ENCODE results near the gene ZNF728.
"Not testable (repeated sequence)": the region's sequence is repeated elsewhere in the genome, so short reads cannot be mapped to it uniquely, and the experiment has no call there.

The ZNF728 gene

GRCh38 chr19:23002690-23003422 is at the start of gene ZNF728:
TSS of gene ZNF728 (minus strand) at chr19:23003176. CDS start at chr19:23003030, 146 bp downstream.
- no peak for DNase-seq

GRCh38 chr19:23052349-23052748 is 49.4 kb upstream of the ZNF728 start:
- DNase-seq = no peak

GRCh38 chr19:23049256-23049655 is 46.3 kb upstream of the ZNF728 start:
- DNase-seq = no peak

GRCh38 chr19:23046743-23047142 is 43.8 kb upstream of the ZNF728 start:
- no peak for DNase-seq

- DNase-seq = no peak
These were observed 30.7 kb upstream of the ZNF728 start for GRCh38 chr19:23033721-23034120.

- no peak for DNase-seq
These were observed 12.7 kb upstream of the ZNF728 start for GRCh38 chr19:23015660-23016059.

GRCh38 chr19:22994957-22995356 is 8.0 kb downstream of the ZNF728 start:
- DNase-seq = not testable (repeated sequence)

- DNase-seq = no peak
These were observed 26.7 kb downstream of the ZNF728 start for GRCh38 chr19:22976248-22976647.

- not testable (repeated sequence) for DNase-seq
These were observed 27.3 kb downstream of the ZNF728 start for GRCh38 chr19:22975546-22976136.

- DNase-seq = no peak
These were observed 57.4 kb downstream of the ZNF728 start for GRCh38 chr19:22945560-22945959.

GRCh38 chr19:22935151-22935550 is 67.8 kb downstream of the ZNF728 start:
- no peak for DNase-seq

GRCh38 chr19:22927576-22927975 is 75.4 kb downstream of the ZNF728 start:
- not testable (repeated sequence) for DNase-seq

GRCh38 chr19:22925181-22925580 is 77.8 kb downstream of the ZNF728 start:
- not testable (repeated sequence) for DNase-seq

Measured in NCI-H526 (cell line).